ENCODE data around the gene PDCD2L. TPM values are rescaled to one million over a fixed set of nuclear protein-coding genes. Genes with fewer than 3 reads are reported as not detected.
A peak's percentile ranks its signal among the peaks of the same experiment; 100 is the strongest.
"Not testable (repeated sequence)": the region's sequence is repeated elsewhere in the genome, so short reads cannot be mapped to it uniquely, and the experiment has no call there.

The PDCD2L gene
- total RNA-seq, 1 experiment from 2014 or later = 43.4 TPM

GRCh38 chr19:34387446-34387810, 16.8 kb upstream of the PDCD2L start:
- ATAC-seq (no peak), DNase-seq (ENCODE audit: low spot score) (no peak)
- Mint-ChIP-seq H3K27me3 (ENCODE audit: low read depth) (no peaks in the 10 kb centered on the region), H3K27ac (no peak overlapping the region), H3K4me1 (no peaks in the 10 kb centered on the region), H3K4me3 (no peak overlapping the region), H3K36me3 (peaks cover 60% of the 10 kb centered on the region), H3K9me3 (no peaks in the 10 kb centered on the region)
- ChIA-PET POLR2A (no interaction called here), CTCF (no interaction called here)
- TF ChIP-seq FOXK1 (CRISPR knock-in tag; IDR thresholded peaks at IDR 0.05) (no peak), USF1 (CRISPR knock-in tag; IDR thresholded peaks at IDR 0.05) (no peak), CTCF (IDR thresholded peaks at IDR 0.05) (no peak), ZBTB21 (CRISPR knock-in tag; IDR thresholded peaks at IDR 0.05; ENCODE audit: borderline replicate concordance) (no peak)

- CTCF ChIA-PET; H3K4me1 Mint-ChIP-seq; H3K4me3 Mint-ChIP-seq; H3K27me3 Mint-ChIP-seq (ENCODE audit: low read depth); ATAC-seq; H3K27ac Mint-ChIP-seq; H3K9me3 Mint-ChIP-seq; POLR2A ChIA-PET; DNase-seq (ENCODE audit: low spot score): not testable (repeated sequence)
- peak; percentile 64 for TF ChIP-seq ZNF121 (CRISPR knock-in tag; IDR thresholded peaks at IDR 0.05)
- H3K36me3 Mint-ChIP-seq = peaks cover 47% of the 10 kb centered on the region
These were observed 15.5 kb upstream of the PDCD2L start for GRCh38 chr19:34388745-34389144.

GRCh38 chr19:34391813-34392212, 12.4 kb upstream of the PDCD2L start:
- DNase-seq (ENCODE audit: low spot score) = no peak
- ChIA-PET POLR2A (no interaction called here), CTCF (no interaction called here)
- H3K27me3 Mint-ChIP-seq (ENCODE audit: low read depth) = no peaks in the 10 kb centered on the region
- no peak overlapping the region for H3K4me3 Mint-ChIP-seq
- H3K27ac Mint-ChIP-seq = no peak overlapping the region
- H3K9me3 Mint-ChIP-seq = no peaks in the 10 kb centered on the region
- no peak for ATAC-seq
- TF ChIP-seq CREB1 (CRISPR knock-in tag; IDR thresholded peaks at IDR 0.05) (no peak), ZNF671 (CRISPR knock-in tag; IDR thresholded peaks at IDR 0.05) (no peak), ERG (CRISPR knock-in tag; IDR thresholded peaks at IDR 0.05) (no peak), ZNF281 (CRISPR knock-in tag; IDR thresholded peaks at IDR 0.05) (no peak), HMGA2 (CRISPR knock-in tag; IDR thresholded peaks at IDR 0.05) (no peak), IRF2 (CRISPR knock-in tag; IDR thresholded peaks at IDR 0.05; ENCODE audit: borderline replicate concordance, low read depth) (no peak), TEAD4 (CRISPR knock-in tag; IDR thresholded peaks at IDR 0.05) (no peak), FOXJ3 (CRISPR knock-in tag; IDR thresholded peaks at IDR 0.05; ENCODE audit: borderline replicate concordance) (no peak), RELA (CRISPR knock-in tag; IDR thresholded peaks at IDR 0.05; ENCODE audit: borderline replicate concordance) (no peak), GABPB1 (CRISPR knock-in tag; IDR thresholded peaks at IDR 0.05) (no peak), GRHL2 (CRISPR knock-in tag; IDR thresholded peaks at IDR 0.05; ENCODE audit: insufficient replicate concordance, severe bottlenecking) (no peak), CTCF (IDR thresholded peaks at IDR 0.05) (no peak)
- H3K4me1 Mint-ChIP-seq = no peaks in the 10 kb centered on the region
- peaks cover 27% of the 10 kb centered on the region for H3K36me3 Mint-ChIP-seq

Measured in WTC11 (cell line).